HUES48 (cell line): ENCODE results near the gene NKX2-4.
"Not testable (repeated sequence)": the region's sequence is repeated elsewhere in the genome, so short reads cannot be mapped to it uniquely, and the experiment has no call there.

ENCODE experiments used
- H3K27ac ChIP-seq: one replicate; pipeline ENCODE4 v1.7.0; 2013; ENCODE audit warnings: low read depth, low read length, inconsistent platforms
- H3K27me3 ChIP-seq: 2 replicates; pipeline ENCODE4 v1.6.1; 2013; ENCODE audit warnings: mild to moderate bottlenecking, low read length; ENCODE audit not compliant: control insufficient read depth, insufficient read depth
- H3K36me3 ChIP-seq: 2 replicates; pipeline ENCODE4 v1.6.1; 2013; ENCODE audit warnings: low read length; ENCODE audit not compliant: control insufficient read depth, insufficient read depth
- H3K4me1 ChIP-seq: 2 replicates; pipeline ENCODE4 v1.6.1; 2013; ENCODE audit warnings: mild to moderate bottlenecking, low read length; ENCODE audit not compliant: control insufficient read depth, insufficient read depth
- H3K4me3 ChIP-seq: 2 replicates; pipeline ENCODE4 v1.5.1; 2013; ENCODE audit warnings: mild to moderate bottlenecking, low read depth, low read length
- H3K9ac ChIP-seq: 2 replicates; pipeline ENCODE4 v1.6.1; 2013; ENCODE audit warnings: mild to moderate bottlenecking, low read depth, low read length, moderate library complexity
- H3K9me3 ChIP-seq: 2 replicates; pipeline ENCODE4 v1.6.1; 2013; ENCODE audit warnings: low read length; ENCODE audit not compliant: control insufficient read depth, insufficient read depth

NKX2-4 gene

DNA sequence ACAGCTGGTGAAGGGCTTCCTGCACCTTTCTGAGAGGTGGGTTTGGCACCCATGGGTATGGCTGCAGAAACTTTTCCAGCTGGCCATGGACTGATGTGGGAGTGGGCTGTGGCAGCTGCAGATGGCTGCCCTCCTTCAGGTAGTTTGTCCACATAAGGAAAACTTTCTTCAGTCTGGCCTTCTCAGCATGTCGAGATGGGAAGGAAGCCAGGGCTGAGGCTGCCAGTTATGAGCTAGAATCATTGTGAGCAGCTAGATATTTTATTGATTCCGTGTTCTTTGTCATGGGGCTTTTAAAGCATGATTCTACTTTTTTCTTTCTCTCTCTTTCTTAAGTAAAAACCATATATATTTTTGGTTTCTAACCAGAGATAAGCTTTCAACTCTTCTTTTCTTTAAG is 16.6 kb downstream of the NKX2-4 start:
- Histone ChIP-seq H3K9ac (no peak overlapping the region), H3K36me3 (peaks cover 60% of the 10 kb centered on the region), H3K4me1 (no peaks in the 10 kb centered on the region), H3K9me3 (no peaks in the 10 kb centered on the region), H3K4me3 (no peak overlapping the region), H3K27me3 (no peaks in the 10 kb centered on the region), H3K27ac (no peak overlapping the region)

DNA sequence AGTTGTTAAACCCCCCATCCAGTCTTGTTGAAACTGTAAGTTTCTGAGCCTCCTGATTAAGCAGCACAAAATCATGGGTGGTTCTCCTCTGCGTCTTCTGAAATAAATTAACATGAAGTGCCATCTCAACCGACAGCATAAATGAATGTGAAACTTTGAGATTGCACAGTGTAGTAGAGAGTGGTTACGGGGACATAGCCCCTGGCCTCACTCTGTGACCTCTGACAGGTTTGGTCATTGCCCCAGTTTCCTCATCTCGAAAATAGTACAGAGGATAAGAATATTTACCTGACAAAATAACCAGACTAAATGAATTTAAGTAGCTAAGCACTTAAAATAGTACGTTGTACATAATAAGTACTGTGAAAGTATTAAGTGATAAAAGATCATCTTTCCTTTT is 19.1 kb downstream of the NKX2-4 start:
- H3K27ac ChIP-seq: no peak overlapping the region
- no peak overlapping the region for H3K9ac ChIP-seq
- no peaks in the 10 kb centered on the region for H3K9me3 ChIP-seq
- H3K36me3 ChIP-seq: peaks cover 41% of the 10 kb centered on the region
- H3K4me3 ChIP-seq: no peak overlapping the region
- no peaks in the 10 kb centered on the region for H3K27me3 ChIP-seq
- H3K4me1 ChIP-seq: 0 out of 2 replicates have a peak, but pooled peaks cover 6% of the 10 kb centered on the region

DNA sequence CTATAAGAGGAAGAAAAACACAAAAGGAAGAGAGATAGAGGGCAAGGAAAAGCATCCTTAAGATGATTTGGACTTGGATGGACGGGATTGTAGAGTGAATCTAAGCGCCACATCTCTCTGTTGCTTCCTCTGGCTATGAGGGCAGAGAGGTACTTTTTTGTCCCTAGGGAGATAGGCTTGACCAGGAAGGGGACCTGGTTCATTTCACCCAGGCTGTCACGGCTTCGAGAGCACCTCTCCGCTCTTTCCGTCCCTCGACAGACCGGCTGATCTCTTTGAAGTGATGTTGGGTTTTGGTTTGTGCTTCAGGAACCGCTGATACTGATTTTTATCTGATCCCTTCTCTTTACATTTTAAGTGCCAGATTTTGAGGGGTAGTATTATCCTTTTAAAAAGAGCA is 19.6 kb downstream of the NKX2-4 start:
- Histone ChIP-seq H3K9me3 (no peaks in the 10 kb centered on the region), H3K27ac (no peak overlapping the region), H3K9ac (no peak overlapping the region), H3K4me3 (no peak overlapping the region), H3K27me3 (no peaks in the 10 kb centered on the region), H3K36me3 (peaks cover 35% of the 10 kb centered on the region), H3K4me1 (0 out of 2 replicates have a peak, but pooled peaks cover 6% of the 10 kb centered on the region)

DNA sequence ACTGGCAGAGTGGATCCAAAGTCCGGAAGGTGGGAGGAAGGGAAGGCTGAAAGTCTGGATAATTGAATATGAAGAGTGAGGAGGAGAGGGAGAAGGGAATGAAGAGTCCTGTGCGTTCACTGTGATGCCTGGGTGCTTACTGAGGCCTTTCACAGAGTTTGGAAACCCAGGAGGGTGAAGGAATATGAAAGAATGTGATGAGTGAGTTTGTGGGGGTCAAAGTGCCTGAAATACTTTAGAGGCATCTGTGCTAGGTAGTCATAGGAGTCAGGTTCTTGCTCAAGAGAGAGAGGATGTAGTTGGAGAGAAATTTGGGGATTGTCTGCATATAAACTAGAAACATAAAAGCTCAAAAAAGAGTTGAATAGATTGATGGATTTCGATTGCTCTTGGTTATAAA is 20.7 kb downstream of the NKX2-4 start:
- Histone ChIP-seq H3K27ac (no peak overlapping the region), H3K27me3 (no peaks in the 10 kb centered on the region), H3K4me3 (no peak overlapping the region), H3K36me3 (peaks cover 32% of the 10 kb centered on the region), H3K4me1 (0 out of 2 replicates have a peak, but pooled peaks cover 6% of the 10 kb centered on the region), H3K9me3 (no peaks in the 10 kb centered on the region), H3K9ac (no peak overlapping the region)

DNA sequence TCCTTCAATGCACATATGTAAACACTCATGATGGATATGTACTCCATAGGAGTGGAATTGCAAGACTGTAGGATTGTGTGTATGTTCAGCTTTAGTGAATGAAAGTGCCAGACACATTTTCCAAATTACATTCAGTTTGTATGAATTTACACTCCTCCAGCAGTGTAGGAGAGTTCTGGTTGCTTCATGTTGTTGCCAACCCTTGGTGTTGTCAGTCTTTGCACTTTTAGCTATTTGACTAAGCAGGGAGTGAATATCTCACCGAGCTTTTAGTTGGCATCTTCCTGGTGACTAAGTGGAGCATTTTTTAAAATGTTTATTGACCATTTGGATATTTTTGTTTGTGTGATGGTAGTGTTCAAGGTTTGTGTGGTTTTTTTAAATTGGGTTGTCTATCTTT is 23.9 kb downstream of the NKX2-4 start:
- Histone ChIP-seq H3K27ac (no peak overlapping the region), H3K9ac (no peak overlapping the region), H3K4me1 (0 out of 2 replicates have a peak, but pooled peaks cover 6% of the 10 kb centered on the region)

DNA sequence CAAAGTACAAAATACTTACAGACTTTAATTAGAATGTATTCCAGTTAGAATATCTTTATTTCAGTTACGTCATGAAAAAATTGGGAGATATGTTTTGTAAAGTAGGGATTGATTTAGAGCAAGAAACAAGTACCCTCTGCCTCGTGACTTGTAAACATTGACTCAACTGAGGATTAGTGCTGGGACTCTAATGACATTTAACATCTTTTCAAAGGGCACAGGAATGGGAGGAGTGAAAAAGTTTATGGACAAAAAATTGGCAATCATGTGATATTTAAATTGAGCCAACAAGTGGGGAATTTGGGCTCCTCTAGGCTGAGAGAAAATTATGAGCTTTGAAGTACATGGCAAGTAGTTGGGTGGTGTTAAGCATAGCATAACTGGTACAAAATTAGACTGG is 25.3 kb downstream of the NKX2-4 start:
- Histone ChIP-seq H3K27ac (no peak overlapping the region), H3K27me3 (no peaks in the 10 kb centered on the region), H3K9me3 (no peaks in the 10 kb centered on the region), H3K9ac (no peak overlapping the region), H3K36me3 (peaks cover 53% of the 10 kb centered on the region), H3K4me1 (0 out of 2 replicates have a peak, but pooled peaks cover 6% of the 10 kb centered on the region), H3K4me3 (no peak overlapping the region)

More for the DNA sequence above, 23.9 kb downstream of the NKX2-4 start:
- Histone ChIP-seq H3K9me3 (no peaks in the 10 kb centered on the region), H3K4me3 (no peak overlapping the region), H3K36me3 (peaks cover 42% of the 10 kb centered on the region), H3K27me3 (no peaks in the 10 kb centered on the region)

DNA sequence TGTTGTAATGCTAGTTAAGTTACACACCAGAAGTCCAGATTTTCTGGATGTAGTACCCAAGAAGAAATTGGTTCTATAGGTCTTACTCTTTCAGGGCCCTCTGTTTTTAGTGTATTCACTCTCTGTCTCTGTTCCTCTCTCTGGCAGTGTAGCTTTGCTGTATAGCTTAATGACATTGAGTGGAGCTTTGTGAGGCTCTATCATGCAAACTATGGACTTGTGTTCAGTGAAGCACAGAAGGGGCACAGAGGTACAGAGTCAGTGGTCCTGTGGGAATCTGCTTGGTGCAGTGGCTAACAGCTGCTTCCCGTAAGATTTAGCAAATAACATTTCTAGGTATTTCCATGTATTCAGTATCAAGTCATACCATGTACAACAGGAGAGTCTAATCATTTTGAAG is 26.1 kb downstream of the NKX2-4 start:
- Histone ChIP-seq H3K36me3 (peaks cover 61% of the 10 kb centered on the region), H3K4me1 (0 out of 2 replicates have a peak, but pooled peaks cover 6% of the 10 kb centered on the region), H3K27ac (no peak overlapping the region), H3K4me3 (no peak overlapping the region), H3K27me3 (no peaks in the 10 kb centered on the region), H3K9ac (no peak overlapping the region), H3K9me3 (no peaks in the 10 kb centered on the region)

DNA sequence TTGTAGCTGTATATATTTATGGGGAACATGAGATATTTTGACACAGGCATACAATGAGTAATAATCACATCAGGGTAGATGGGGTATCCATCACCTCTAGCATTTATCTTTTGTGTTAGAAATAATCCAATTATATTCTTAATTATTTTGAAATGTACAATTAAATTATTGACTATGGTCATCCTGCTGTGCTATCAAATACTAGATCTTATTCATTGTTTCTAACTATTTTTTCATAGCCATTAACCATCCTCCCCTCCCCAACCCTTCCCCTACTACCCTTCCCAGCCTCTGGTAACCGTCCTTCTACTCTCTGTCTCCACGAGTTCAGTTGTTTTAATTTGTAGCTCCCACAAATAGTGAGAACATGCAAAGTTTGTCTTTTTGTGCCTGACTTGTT is 28.5 kb downstream of the NKX2-4 start:
- Histone ChIP-seq H3K27ac (no peak overlapping the region), H3K4me1 (no peaks in the 10 kb centered on the region), H3K9ac (no peak overlapping the region), H3K36me3 (peaks cover 75% of the 10 kb centered on the region), H3K9me3 (no peaks in the 10 kb centered on the region), H3K4me3 (no peak overlapping the region), H3K27me3 (no peaks in the 10 kb centered on the region)

DNA sequence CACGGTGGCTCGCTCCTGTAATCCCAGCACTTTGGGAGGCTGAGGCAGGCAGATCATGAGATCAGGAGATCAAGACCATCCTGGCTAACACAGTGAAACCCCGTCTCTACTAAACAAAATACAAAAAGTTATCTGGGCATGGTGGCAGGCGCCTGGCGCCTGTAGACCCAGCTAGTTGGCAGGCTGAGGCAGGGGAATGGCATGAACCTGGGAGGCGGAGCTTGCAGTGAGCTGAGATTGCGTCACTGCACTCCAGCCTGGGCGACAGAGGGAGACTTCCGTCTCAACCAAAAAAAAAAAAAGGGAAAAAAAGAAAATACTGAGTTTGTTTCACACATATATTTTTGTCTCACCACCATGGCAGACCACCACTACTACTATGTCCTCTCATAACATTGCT is 31.1 kb downstream of the NKX2-4 start:
- not testable (repeated sequence) for H3K9ac ChIP-seq, H3K27ac ChIP-seq, H3K27me3 ChIP-seq, H3K4me3 ChIP-seq, H3K9me3 ChIP-seq, H3K4me1 ChIP-seq
- peaks cover 89% of the 10 kb centered on the region for H3K36me3 ChIP-seq

DNA sequence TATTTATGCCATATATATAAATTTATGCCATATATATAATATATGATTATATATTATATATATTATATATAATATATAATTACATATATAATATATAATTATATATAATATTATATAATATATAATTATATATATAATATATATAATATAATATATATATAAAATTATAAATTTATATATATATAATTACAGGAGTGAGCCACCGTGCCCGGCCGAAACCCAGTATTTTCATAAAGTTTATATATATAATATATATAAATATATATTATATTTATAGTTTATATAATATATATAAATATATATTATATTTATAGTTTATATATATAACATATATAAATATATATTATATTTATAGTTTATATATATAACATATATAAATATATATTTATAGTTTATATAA is 31.6 kb downstream of the NKX2-4 start:
- no peaks in the 10 kb centered on the region for H3K27me3 ChIP-seq
- H3K4me1 ChIP-seq: no peaks in the 10 kb centered on the region
- no peak overlapping the region for H3K9ac ChIP-seq
- no peak overlapping the region for H3K4me3 ChIP-seq
- H3K9me3 ChIP-seq: no peaks in the 10 kb centered on the region
- H3K36me3 ChIP-seq: peaks cover 89% of the 10 kb centered on the region
- H3K27ac ChIP-seq: no peak overlapping the region

DNA sequence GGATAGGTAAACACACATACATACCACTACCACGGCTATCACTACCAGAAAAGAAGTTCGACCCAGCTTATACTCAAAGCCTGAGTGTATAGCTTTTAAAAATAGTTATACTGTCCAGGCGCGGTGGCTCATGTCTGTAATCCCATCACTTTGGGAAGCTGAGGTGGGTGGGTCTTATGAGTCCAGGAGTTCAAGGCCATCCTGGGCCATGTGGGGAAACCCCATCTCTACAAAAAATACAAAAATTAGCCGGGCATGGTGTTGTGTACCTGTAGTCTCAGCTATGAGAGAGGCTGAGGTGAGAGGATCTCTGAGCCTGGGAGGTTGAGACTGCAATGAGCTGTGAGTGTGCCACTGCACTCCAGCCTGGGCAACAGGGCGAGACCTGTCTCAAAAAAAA is 32.9 kb downstream of the NKX2-4 start:
- no peaks in the 10 kb centered on the region for H3K27me3 ChIP-seq
- no peak overlapping the region for H3K4me3 ChIP-seq
- H3K9ac ChIP-seq: no peak overlapping the region
- no peak overlapping the region for H3K27ac ChIP-seq
- H3K4me1 ChIP-seq: no peaks in the 10 kb centered on the region
- peaks cover 89% of the 10 kb centered on the region for H3K36me3 ChIP-seq
- no peaks in the 10 kb centered on the region for H3K9me3 ChIP-seq

DNA sequence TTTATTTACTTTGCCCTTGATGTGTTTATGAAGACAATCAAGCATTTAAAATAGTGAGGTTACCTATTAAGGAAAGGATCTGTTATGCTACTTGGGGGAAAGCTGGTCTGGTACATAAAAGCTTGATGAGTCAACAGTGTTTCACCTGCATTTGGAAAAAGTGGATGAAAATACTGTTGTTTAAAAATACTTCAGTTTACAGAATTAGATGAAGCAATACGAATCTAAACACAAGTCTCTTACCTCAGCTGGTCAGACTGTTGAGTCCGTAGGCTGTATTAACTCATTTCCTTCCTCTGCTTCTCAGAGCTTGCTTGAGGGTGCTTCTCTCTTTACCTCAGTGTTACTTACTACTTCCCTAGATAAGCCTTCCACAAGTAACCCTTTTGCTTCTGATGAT is 36.1 kb downstream of the NKX2-4 start:
- Histone ChIP-seq H3K4me3 (no peak overlapping the region), H3K27me3 (no peaks in the 10 kb centered on the region), H3K4me1 (no peaks in the 10 kb centered on the region), H3K9me3 (no peaks in the 10 kb centered on the region), H3K36me3 (peaks cover 89% of the 10 kb centered on the region), H3K27ac (no peak overlapping the region), H3K9ac (no peak overlapping the region)
